ENCODE measurements around the gene C1orf56. TPM values are rescaled to one million over a fixed set of nuclear protein-coding genes. Genes with fewer than 3 reads are reported as not detected.

Gene C1orf56
- total RNA-seq, 4 donors from 2014 or later: 1.3 to 2.5 (median 1.4) TPM; not detected in 1

- Histone ChIP-seq H3K4me3 (no peak overlapping the region), H3K27me3 (no peaks in the 10 kb centered on the region), H3K9me3 (no peaks in the 10 kb centered on the region), H3K27ac (no peak overlapping the region), H3K4me1 (peaks cover 0 to 5% (median 0%) of the 10 kb centered on the region in 4 donors), H3K36me3 (peaks cover 0 to 65% (median 0%) of the 10 kb centered on the region in 3 donors)
- DNase-seq: no peak
- TF ChIP-seq, protein P1, sequence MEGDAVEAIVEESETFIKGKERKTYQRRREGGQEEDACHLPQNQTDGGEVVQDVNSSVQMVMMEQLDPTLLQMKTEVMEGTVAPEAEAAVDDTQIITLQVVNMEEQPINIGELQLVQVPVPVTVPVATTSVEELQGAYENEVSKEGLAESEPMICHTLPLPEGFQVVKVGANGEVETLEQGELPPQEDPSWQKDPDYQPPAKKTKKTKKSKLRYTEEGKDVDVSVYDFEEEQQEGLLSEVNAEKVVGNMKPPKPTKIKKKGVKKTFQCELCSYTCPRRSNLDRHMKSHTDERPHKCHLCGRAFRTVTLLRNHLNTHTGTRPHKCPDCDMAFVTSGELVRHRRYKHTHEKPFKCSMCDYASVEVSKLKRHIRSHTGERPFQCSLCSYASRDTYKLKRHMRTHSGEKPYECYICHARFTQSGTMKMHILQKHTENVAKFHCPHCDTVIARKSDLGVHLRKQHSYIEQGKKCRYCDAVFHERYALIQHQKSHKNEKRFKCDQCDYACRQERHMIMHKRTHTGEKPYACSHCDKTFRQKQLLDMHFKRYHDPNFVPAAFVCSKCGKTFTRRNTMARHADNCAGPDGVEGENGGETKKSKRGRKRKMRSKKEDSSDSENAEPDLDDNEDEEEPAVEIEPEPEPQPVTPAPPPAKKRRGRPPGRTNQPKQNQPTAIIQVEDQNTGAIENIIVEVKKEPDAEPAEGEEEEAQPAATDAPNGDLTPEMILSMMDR (IDR thresholded peaks at IDR 0.05): no peak
- TF ChIP-seq POLR2A (IDR thresholded peaks at IDR 0.05): no peak
These were observed 21.1 kb upstream of the C1orf56 start for GRCh38 chr1:151026460-151026859.

- no peaks in the 10 kb centered on the region for H3K27me3 ChIP-seq
- no peaks in the 10 kb centered on the region for H3K9me3 ChIP-seq
- H3K4me3 ChIP-seq: no peak overlapping the region
- TF ChIP-seq, protein P1 (IDR thresholded peaks at IDR 0.05): no peak
- TF ChIP-seq POLR2A (IDR thresholded peaks at IDR 0.05): no peak
- peaks cover 0 to 59% (median 0%) of the 10 kb centered on the region in 3 donors for H3K36me3 ChIP-seq
- DNase-seq: no peak
- no peaks in the 10 kb centered on the region for H3K4me1 ChIP-seq
- H3K27ac ChIP-seq: no peak overlapping the region
These were observed 15.4 kb upstream of the C1orf56 start for GRCh38 chr1:151032164-151032563.

GRCh38 chr1:151035167-151035566 is 12.4 kb upstream of the C1orf56 start:
- Histone ChIP-seq H3K4me1 (no peaks in the 10 kb centered on the region), H3K27ac (no peak overlapping the region), H3K9me3 (no peaks in the 10 kb centered on the region), H3K4me3 (no peak overlapping the region), H3K36me3 (peaks cover 0 to 33% (median 0%) of the 10 kb centered on the region in 3 donors), H3K27me3 (no peaks in the 10 kb centered on the region)
- TF ChIP-seq POLR2A (IDR thresholded peaks at IDR 0.05): no peak
- TF ChIP-seq, protein P1 (IDR thresholded peaks at IDR 0.05): no peak
- DNase-seq: no peak

- no peak within 1 kb of the TSS for H3K4me3 ChIP-seq
- TF ChIP-seq, protein P1 (IDR thresholded peaks at IDR 0.05): no peak
- no peak for TF ChIP-seq POLR2A (IDR thresholded peaks at IDR 0.05)
- no peaks in the 10 kb centered on the region for H3K9me3 ChIP-seq
- H3K4me1 ChIP-seq: no peaks in the 10 kb centered on the region
- H3K27me3 ChIP-seq: no peaks in the 10 kb centered on the region
- H3K27ac ChIP-seq: no peak within 1 kb of the TSS
- no peak for DNase-seq
- H3K36me3 ChIP-seq: peaks cover 0 to 22% (median 0%) of the 10 kb centered on the region in 3 donors
These were observed 11.2 kb upstream of the C1orf56 start, which contains the start of gene BNIPL for GRCh38 chr1:151036356-151036755. Gene BNIPL, plus strand, starts transcription at chr1:151036586. Its CDS starts 140 bp downstream, at chr1:151036726.

GRCh38 chr1:151037032-151037431 is 10.5 kb upstream of the C1orf56 start:
- Histone ChIP-seq H3K9me3 (no peaks in the 10 kb centered on the region), H3K4me3 (no peak overlapping the region), H3K4me1 (no peaks in the 10 kb centered on the region), H3K27me3 (no peaks in the 10 kb centered on the region), H3K27ac (no peak overlapping the region), H3K36me3 (peaks cover 0 to 16% (median 0%) of the 10 kb centered on the region in 3 donors)
- DNase-seq: no peak
- TF ChIP-seq, protein P1 (IDR thresholded peaks at IDR 0.05): no peak
- no peak for TF ChIP-seq POLR2A (IDR thresholded peaks at IDR 0.05)

GRCh38 chr1:151039521-151039920 is 8.0 kb upstream of the C1orf56 start:
- no peak for TF ChIP-seq POLR2A (IDR thresholded peaks at IDR 0.05)
- TF ChIP-seq, protein P1 (IDR thresholded peaks at IDR 0.05): no peak
- no peaks in the 10 kb centered on the region for H3K9me3 ChIP-seq
- peaks cover 0 to 3% (median 0%) of the 10 kb centered on the region in 3 donors for H3K36me3 ChIP-seq
- no peak overlapping the region for H3K4me3 ChIP-seq
- no peaks in the 10 kb centered on the region for H3K4me1 ChIP-seq
- no peaks in the 10 kb centered on the region for H3K27me3 ChIP-seq
- no peak for DNase-seq
- no peak overlapping the region for H3K27ac ChIP-seq

All from Peyer's patch (tissue), 4 donors.